Stimulated activated CD8-positive, alpha-beta memory T cell treated with anti-CD3 and anti-CD28 coated beads, Interleukin-2, amount 100 ng/mL, for 48 hours (primary cell): ENCODE results near the gene CCDC117.
"Not testable (repeated sequence)": the region's sequence is repeated elsewhere in the genome, so short reads cannot be mapped to it uniquely, and the experiment has no call there.

Experiments
- DNase-seq, 2 donors: peaks; one replicate each; pipeline ENCODE4 v3.0.0-alpha.2; 2020; ENCODE audit warnings: low read depth in 2 of 2

Gene CCDC117

GRCh38 chr22:28772633-28773460, at the start of gene CCDC117:
Gene CCDC117 (plus strand): TSS chr22:28772695. CDS start chr22:28772850, 155 bp downstream.
- peak; percentile 87 to 89 for DNase-seq

GRCh38 chr22:28728002-28728401, 44.5 kb upstream of the CCDC117 start:
- no peak for DNase-seq

GRCh38 chr22:28728621-28729313, 43.7 kb upstream of the CCDC117 start:
- DNase-seq = no peak

- DNase-seq = no peak
These were observed 42.3 kb upstream of the CCDC117 start for GRCh38 chr22:28730179-28730578.

GRCh38 chr22:28734393-28734792, 38.1 kb upstream of the CCDC117 start:
- no peak for DNase-seq

GRCh38 chr22:28736301-28737155, 36.0 kb upstream of the CCDC117 start:
- no peak for DNase-seq

- DNase-seq = no peak
These were observed 34.8 kb upstream of the CCDC117 start for GRCh38 chr22:28737701-28738100.

GRCh38 chr22:28738876-28739275, 33.6 kb upstream of the CCDC117 start:
- not testable (repeated sequence) for DNase-seq

GRCh38 chr22:28741200-28741784, 31.2 kb upstream of the CCDC117 start:
- DNase-seq = no peak

GRCh38 chr22:28741785-28742561, 30.5 kb upstream of the CCDC117 start, which contains the start of the genes CHEK2 and HSCB:
Gene CHEK2 (minus strand): TSS chr22:28741820. CDS start chr22:28734721, 7,099 bp downstream.
Gene HSCB (plus strand): TSS chr22:28742039. CDS start chr22:28742096, 57 bp downstream.
- DNase-seq = peak; percentile 91 to 95

- no peak for DNase-seq
These were observed 29.9 kb upstream of the CCDC117 start for GRCh38 chr22:28742562-28742962.

GRCh38 chr22:28743852-28744251, 28.6 kb upstream of the CCDC117 start:
- DNase-seq = no peak

- DNase-seq = no peak
These were observed 22.0 kb upstream of the CCDC117 start for GRCh38 chr22:28750471-28750881.

GRCh38 chr22:28754512-28754911, 18.0 kb upstream of the CCDC117 start:
- not testable (repeated sequence) for DNase-seq

- no peak for DNase-seq
These were observed 12.5 kb upstream of the CCDC117 start for GRCh38 chr22:28759861-28760560.

- DNase-seq = no peak
These were observed 11.1 kb upstream of the CCDC117 start for GRCh38 chr22:28761449-28761755.

GRCh38 chr22:28762000-28762399, 10.5 kb upstream of the CCDC117 start:
- not testable (repeated sequence) for DNase-seq

GRCh38 chr22:28766628-28767027, 5.9 kb upstream of the CCDC117 start:
- DNase-seq = no peak

- no peak for DNase-seq
These were observed 3.6 kb upstream of the CCDC117 start for GRCh38 chr22:28768701-28769393.
